HepG2 (cell line): ENCODE measurements around the gene EIF1. TPM values are rescaled to one million over a fixed set of nuclear protein-coding genes. Genes with fewer than 3 reads are reported as not detected.

Experiments used
- ESRRA ChIP-seq: sonication (generic); formaldehyde crosslinking; IDR thresholded peaks from 2 replicates; pipeline ENCODE4 v1.5.1; 2020; ENCODE audit warnings: mild to moderate bottlenecking, low read depth, missing genetic modification reagents
- MEIS2 ChIP-seq: sonication (generic); formaldehyde crosslinking; IDR thresholded peaks from 2 replicates; pipeline ENCODE4 v1.9.0; 2021; ENCODE audit warnings: mild to moderate bottlenecking, missing genetic modification reagents
- NFYB ChIP-seq: sonication (generic); formaldehyde crosslinking; IDR thresholded peaks from 2 replicates; pipeline ENCODE4 v1.4.0; 2020; ENCODE audit warnings: missing genetic modification reagents
- SMAD3 ChIP-seq: sonication (generic); formaldehyde crosslinking; IDR thresholded peaks from 2 replicates; pipeline ENCODE4 v1.4.0; 2020; ENCODE audit warnings: missing genetic modification reagents
- TCF7 ChIP-seq: sonication (generic); IDR thresholded peaks from 2 replicates; pipeline ENCODE4 v1.6.1; 2016; ENCODE audit warnings: antibody characterized with exemption, low read depth
- ZFP1 ChIP-seq: IDR thresholded peaks from 2 replicates; pipeline ENCODE4 v1.6.1; 2016
- ZNF121 ChIP-seq: sonication (generic); formaldehyde crosslinking; IDR thresholded peaks from 2 replicates; pipeline ENCODE4 v1.5.0; 2020; ENCODE audit warnings: mild to moderate bottlenecking, missing genetic modification reagents
- ZNF558 ChIP-seq: sonication (generic); formaldehyde crosslinking; IDR thresholded peaks from 2 replicates; pipeline ENCODE4 v1.9.0; 2022; ENCODE audit warnings: mild to moderate bottlenecking, missing genetic modification reagents, borderline replicate concordance
- ZNF777 ChIP-seq: sonication (generic); formaldehyde crosslinking; IDR thresholded peaks from 2 replicates; pipeline ENCODE4 v1.4.0; 2020; ENCODE audit warnings: missing genetic modification reagents
- polyA plus RNA-seq, 8 experiments: library from polyadenylated mRNA; depleted of rRNA in 3 of 8; stranded (reverse) in 7 of 8; unstranded in 1 of 8; fragments of >200 nt; fragmentation: Illumina TruSeq in 4 of 8; extraction: Trizol in 4 of 8; gene quantifications; 2 replicates each; pipeline versions ENCODE4 v1.2.1 to v1.2.3, GENCODE V29; 2011 to 2016; ENCODE audit warnings: low read depth in 4 of 8, missing spikeins in 1 of 8, mixed read lengths in 1 of 8; ENCODE audit not compliant: insufficient read depth in 1 of 8
- total RNA-seq, 5 experiments: library from RNA; depleted of rRNA; stranded (reverse); fragments of >200 nt; fragmentation: Illumina TruSeq; extraction: Trizol; gene quantifications; 2 replicates each; pipeline ENCODE4 v1.2.3, GENCODE V29; 2016; ENCODE audit warnings: low read depth in 1 of 5
- TF ChIP-seq, protein P1 (sequence below): sonication (generic); formaldehyde crosslinking; IDR thresholded peaks from 2 replicates; pipeline ENCODE4 v1.4.0; 2020; ENCODE audit warnings: low read depth, missing genetic modification reagents
- TF ChIP-seq, protein P2 (sequence below): sonication (generic); formaldehyde crosslinking; IDR thresholded peaks from 2 replicates; pipeline ENCODE4 v1.9.0; 2021; ENCODE audit warnings: mild to moderate bottlenecking, missing genetic modification reagents
- TF ChIP-seq, protein P3 (sequence below), 2 experiments: sonication (generic) in 1 of 2; formaldehyde crosslinking in 1 of 2; IDR thresholded peaks; 2 replicates each; pipeline versions ENCODE4 v1.4.0 to v1.6.1; 2018 to 2020; ENCODE audit warnings: missing genetic modification reagents in 2 of 2, borderline replicate concordance in 1 of 2, low read depth in 1 of 2, mild to moderate bottlenecking in 1 of 2, missing biosample characterization in 1 of 2
- TF ChIP-seq, protein P4 (sequence below): sonication (generic); formaldehyde crosslinking; conservative IDR thresholded peaks from 2 replicates; pipeline ENCODE4 v1.4.0; 2020; ENCODE audit warnings: missing genetic modification reagents

The EIF1 gene
- total and polyA plus RNA-seq, 2 of the 13 experiments (the other 11 are each of a cell fraction or from before 2014, with no cell fraction given): 147 to 517 TPM

DNA sequence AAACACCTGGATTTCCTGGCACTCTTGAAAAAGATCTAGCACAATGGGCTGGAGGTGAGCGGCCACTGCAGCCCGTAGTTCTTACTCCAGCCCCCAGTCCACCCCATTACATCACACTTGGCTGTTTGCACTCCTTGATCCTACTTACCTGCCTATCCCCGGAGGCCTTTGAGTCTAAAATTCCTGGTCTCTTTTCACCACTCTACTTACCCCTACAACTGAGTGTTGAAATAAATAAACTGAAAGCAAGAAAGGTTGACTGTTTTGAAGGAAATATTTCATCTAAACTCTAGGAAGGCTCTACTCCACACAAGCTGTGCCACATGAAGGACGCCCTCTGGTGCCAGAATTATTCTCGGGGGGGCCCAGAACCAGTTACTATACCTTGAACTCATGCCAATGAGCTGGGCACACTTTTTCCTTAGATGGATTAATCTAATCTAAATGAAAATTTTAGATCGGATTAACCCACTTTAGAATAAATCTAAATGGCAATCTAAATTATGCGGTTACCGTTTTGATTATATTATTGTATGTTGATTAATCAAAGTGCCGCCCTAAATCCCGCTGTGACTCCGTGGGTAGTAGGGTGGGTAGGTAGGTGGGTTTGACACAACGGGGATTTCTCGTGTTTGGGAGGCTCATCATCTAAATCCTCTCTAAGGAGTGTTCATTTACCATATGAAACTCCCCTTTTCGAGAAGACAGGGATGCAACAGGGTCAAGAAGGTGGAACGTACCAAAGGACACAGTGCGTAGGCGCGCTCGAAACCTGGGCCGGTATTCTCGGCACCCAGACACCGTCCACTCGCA, 651 bp upstream of the EIF1 start (continued):
- TF ChIP-seq, protein P1, sequence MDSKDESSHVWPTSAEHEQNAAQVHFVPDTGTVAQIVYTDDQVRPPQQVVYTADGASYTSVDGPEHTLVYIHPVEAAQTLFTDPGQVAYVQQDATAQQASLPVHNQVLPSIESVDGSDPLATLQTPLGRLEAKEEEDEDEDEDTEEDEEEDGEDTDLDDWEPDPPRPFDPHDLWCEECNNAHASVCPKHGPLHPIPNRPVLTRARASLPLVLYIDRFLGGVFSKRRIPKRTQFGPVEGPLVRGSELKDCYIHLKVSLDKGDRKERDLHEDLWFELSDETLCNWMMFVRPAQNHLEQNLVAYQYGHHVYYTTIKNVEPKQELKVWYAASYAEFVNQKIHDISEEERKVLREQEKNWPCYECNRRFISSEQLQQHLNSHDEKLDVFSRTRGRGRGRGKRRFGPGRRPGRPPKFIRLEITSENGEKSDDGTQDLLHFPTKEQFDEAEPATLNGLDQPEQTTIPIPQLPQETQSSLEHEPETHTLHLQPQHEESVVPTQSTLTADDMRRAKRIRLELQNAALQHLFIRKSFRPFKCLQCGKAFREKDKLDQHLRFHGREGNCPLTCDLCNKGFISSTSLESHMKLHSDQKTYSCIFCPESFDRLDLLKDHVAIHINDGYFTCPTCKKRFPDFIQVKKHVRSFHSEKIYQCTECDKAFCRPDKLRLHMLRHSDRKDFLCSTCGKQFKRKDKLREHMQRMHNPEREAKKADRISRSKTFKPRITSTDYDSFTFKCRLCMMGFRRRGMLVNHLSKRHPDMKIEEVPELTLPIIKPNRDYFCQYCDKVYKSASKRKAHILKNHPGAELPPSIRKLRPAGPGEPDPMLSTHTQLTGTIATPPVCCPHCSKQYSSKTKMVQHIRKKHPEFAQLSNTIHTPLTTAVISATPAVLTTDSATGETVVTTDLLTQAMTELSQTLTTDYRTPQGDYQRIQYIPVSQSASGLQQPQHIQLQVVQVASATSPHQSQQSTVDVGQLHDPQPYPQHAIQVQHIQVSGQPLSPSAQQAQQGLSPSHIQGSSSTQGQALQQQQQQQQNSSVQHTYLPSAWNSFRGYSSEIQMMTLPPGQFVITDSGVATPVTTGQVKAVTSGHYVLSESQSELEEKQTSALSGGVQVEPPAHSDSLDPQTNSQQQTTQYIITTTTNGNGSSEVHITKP (CRISPR knock-in tag): peak; percentile 98
- TF ChIP-seq, protein P2, sequence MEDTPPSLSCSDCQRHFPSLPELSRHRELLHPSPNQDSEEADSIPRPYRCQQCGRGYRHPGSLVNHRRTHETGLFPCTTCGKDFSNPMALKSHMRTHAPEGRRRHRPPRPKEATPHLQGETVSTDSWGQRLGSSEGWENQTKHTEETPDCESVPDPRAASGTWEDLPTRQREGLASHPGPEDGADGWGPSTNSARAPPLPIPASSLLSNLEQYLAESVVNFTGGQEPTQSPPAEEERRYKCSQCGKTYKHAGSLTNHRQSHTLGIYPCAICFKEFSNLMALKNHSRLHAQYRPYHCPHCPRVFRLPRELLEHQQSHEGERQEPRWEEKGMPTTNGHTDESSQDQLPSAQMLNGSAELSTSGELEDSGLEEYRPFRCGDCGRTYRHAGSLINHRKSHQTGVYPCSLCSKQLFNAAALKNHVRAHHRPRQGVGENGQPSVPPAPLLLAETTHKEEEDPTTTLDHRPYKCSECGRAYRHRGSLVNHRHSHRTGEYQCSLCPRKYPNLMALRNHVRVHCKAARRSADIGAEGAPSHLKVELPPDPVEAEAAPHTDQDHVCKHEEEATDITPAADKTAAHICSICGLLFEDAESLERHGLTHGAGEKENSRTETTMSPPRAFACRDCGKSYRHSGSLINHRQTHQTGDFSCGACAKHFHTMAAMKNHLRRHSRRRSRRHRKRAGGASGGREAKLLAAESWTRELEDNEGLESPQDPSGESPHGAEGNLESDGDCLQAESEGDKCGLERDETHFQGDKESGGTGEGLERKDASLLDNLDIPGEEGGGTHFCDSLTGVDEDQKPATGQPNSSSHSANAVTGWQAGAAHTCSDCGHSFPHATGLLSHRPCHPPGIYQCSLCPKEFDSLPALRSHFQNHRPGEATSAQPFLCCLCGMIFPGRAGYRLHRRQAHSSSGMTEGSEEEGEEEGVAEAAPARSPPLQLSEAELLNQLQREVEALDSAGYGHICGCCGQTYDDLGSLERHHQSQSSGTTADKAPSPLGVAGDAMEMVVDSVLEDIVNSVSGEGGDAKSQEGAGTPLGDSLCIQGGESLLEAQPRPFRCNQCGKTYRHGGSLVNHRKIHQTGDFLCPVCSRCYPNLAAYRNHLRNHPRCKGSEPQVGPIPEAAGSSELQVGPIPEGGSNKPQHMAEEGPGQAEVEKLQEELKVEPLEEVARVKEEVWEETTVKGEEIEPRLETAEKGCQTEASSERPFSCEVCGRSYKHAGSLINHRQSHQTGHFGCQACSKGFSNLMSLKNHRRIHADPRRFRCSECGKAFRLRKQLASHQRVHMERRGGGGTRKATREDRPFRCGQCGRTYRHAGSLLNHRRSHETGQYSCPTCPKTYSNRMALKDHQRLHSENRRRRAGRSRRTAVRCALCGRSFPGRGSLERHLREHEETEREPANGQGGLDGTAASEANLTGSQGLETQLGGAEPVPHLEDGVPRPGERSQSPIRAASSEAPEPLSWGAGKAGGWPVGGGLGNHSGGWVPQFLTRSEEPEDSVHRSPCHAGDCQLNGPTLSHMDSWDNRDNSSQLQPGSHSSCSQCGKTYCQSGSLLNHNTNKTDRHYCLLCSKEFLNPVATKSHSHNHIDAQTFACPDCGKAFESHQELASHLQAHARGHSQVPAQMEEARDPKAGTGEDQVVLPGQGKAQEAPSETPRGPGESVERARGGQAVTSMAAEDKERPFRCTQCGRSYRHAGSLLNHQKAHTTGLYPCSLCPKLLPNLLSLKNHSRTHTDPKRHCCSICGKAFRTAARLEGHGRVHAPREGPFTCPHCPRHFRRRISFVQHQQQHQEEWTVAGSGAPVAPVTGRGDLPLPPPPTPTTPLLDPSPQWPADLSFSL (CRISPR knock-in tag): no peak
- 0 out of 2 replicates have a peak, but pooled peaks have one; percentile 22 for TF ChIP-seq TCF7
- TF ChIP-seq, protein P3, sequence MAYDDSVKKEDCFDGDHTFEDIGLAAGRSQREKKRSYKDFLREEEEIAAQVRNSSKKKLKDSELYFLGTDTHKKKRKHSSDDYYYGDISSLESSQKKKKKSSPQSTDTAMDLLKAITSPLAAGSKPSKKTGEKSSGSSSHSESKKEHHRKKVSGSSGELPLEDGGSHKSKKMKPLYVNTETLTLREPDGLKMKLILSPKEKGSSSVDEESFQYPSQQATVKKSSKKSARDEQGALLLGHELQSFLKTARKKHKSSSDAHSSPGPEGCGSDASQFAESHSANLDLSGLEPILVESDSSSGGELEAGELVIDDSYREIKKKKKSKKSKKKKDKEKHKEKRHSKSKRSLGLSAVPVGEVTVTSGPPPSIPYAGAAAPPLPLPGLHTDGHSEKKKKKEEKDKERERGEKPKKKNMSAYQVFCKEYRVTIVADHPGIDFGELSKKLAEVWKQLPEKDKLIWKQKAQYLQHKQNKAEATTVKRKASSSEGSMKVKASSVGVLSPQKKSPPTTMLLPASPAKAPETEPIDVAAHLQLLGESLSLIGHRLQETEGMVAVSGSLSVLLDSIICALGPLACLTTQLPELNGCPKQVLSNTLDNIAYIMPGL (CRISPR knock-in tag; IDR thresholded peaks at IDR 0.05; ENCODE audit: borderline replicate concordance in 1 of 2, low read depth in 1 of 2): peak in 1 of 2 experiments; percentile 22; a peak in 2 of 4 replicates
- 0 out of 2 replicates have a peak, but pooled peaks have one; percentile 43 for TF ChIP-seq SMAD3 (CRISPR knock-in tag)
- TF ChIP-seq ZFP1 (CRISPR knock-in tag): peak; percentile 10; the same call in 1 of the 2 replicates
- peak; percentile 29; the same call in 1 of the 2 replicates for TF ChIP-seq ZNF121 (CRISPR knock-in tag)
- TF ChIP-seq ZNF558 (CRISPR knock-in tag): 0 out of 2 replicates have a peak, but pooled peaks have one; percentile 27
- peak; percentile 61; the same call in 1 of the 2 replicates for TF ChIP-seq MEIS2 (CRISPR knock-in tag)
- no peak for TF ChIP-seq NFYB (CRISPR knock-in tag)
- TF ChIP-seq, protein P4, sequence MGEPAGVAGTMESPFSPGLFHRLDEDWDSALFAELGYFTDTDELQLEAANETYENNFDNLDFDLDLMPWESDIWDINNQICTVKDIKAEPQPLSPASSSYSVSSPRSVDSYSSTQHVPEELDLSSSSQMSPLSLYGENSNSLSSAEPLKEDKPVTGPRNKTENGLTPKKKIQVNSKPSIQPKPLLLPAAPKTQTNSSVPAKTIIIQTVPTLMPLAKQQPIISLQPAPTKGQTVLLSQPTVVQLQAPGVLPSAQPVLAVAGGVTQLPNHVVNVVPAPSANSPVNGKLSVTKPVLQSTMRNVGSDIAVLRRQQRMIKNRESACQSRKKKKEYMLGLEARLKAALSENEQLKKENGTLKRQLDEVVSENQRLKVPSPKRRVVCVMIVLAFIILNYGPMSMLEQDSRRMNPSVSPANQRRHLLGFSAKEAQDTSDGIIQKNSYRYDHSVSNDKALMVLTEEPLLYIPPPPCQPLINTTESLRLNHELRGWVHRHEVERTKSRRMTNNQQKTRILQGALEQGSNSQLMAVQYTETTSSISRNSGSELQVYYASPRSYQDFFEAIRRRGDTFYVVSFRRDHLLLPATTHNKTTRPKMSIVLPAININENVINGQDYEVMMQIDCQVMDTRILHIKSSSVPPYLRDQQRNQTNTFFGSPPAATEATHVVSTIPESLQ (CRISPR knock-in tag): 0 out of 2 replicates have a peak, but pooled peaks have one; percentile 16
- TF ChIP-seq ZNF777 (CRISPR knock-in tag): 0 out of 2 replicates have a peak, but pooled peaks have one; percentile 19
- TF ChIP-seq ESRRA (CRISPR knock-in tag): no peak
